UCSD-AML1 (cell line): ENCODE results near the gene CDK17.
A peak's percentile ranks its signal among the peaks of the same experiment; 100 is the strongest.
"Not testable (repeated sequence)": the region's sequence is repeated elsewhere in the genome, so short reads cannot be mapped to it uniquely, and the experiment has no call there.

Source experiments
- DNase-seq: peaks from one replicate; lab custom pipeline; 2025; ENCODE audit not compliant: unreplicated experiment; lab: John Stamatoyannopoulos, UW

CDK17 gene

DNA sequence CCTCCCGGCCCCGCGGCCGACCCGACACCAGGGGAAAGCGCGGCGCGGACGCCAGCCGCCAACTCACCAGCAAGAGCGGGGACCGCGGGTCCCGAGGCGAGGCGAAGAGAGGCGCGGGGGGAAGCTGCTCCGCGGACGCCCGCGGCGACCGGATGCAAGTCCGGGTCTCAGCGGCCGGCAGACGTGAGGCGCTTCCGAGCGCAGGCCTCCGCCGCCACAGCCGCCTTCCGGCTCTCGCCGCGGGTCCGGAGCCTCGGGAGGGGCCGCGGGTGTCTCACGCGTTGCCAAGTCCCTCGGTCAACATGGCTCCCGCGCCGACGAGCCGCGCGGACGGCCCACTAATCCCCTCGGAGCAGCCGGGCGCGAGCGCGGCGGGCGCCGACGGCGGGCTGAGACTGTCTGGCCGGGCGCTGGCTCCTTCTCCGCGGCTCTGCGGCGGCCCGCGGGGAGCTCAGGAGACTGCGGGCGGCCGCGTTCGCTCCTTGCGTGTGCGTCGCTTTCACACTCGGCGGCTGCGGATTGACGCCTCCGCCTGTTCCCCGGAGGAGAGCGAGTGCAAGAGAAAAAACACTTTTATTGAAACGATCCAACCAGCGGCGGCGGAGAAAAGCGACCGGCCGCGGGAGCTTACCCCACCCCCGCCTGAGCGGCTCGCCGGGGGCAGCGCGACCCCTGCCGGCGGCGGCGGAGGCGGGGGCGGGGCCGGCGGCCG, at the start of gene CDK17:
TSS of gene CDK17 (minus strand) at position 521 of the 712 bp plus-strand sequence. CDS start 65,603 bp downstream, outside the sequence.
- DNase-seq, result peak; percentile 84

DNA sequence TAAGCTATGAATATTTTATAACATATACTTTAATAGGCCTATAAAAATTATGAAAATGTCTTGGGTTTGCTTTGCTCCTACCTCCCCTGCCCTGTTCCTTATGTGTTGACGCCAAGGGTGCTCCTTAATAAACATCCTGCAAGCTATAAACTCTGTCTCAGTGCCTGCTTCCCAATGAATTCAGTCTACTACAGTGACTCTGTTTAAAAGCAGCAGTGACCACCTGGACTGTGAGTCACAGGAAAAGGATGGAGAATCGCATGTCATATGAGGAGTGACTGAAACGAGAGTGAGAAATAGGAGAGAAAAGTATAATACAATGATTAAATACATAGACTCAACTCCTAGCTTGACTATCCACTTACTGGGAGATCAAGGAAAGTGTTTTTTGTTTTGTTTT, 48.1 kb upstream of the CDK17 start:
- DNase-seq, result no peak

DNA sequence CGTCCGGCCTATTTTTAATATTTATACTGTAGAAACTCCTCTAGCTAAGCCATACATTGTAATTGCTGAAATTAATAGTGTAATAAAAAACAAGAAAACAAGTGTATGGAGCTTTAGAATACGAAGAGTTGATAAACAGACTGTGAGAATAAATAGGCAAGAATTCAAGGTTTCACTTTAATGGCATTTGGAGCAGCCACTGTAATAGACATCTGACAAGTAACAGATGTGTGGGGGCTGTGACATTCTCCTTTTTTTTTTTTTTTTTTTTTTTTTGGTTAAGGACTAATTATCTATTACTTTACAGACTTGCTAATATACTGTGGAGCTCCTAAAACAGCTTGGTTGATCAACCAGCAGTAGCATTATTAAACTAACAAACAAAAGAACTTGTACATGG, 47.0 kb upstream of the CDK17 start:
- no peak for DNase-seq

DNA sequence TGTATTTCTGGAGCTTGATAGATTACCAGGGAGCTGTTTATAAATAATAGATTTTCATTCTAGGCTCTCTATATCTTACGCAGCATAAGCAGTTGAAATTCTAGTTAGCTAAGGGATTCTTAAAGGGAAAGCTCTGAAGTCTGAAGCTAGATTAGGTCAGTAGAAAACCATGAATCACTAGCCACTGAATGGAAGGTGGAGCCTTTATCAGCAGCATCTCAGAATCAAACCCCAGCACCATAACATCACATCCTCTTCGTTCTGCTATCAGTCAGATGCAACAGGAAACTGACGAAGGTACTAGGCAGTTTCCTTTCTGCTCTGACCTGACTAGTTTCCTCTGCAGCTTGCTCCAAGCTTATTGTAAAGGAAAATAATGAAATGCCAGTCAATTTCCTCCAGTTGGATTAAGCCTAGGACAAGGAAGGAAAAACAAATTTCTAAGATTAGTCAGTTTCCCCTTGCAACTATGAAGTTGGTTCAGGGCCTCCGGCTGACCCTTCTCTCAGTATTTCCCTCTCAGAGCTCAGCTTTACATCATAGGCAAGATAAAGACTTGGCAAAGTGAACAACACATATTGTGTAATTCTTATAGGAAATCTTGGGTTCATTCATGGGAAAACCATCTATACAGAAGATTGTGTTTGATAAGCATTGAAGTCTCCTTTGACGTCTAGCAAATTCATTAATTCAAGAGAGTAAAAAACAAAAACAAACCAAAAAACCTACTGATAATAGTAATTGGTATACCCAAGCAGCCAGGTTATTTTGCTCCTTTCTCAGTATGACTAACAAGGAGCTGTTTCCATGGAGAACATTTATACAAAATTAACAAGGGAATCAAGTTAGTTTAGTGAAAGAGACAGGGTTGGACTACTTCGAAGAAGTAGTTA, 45.7 kb upstream of the CDK17 start:
- DNase-seq, result peak; percentile 61

DNA sequence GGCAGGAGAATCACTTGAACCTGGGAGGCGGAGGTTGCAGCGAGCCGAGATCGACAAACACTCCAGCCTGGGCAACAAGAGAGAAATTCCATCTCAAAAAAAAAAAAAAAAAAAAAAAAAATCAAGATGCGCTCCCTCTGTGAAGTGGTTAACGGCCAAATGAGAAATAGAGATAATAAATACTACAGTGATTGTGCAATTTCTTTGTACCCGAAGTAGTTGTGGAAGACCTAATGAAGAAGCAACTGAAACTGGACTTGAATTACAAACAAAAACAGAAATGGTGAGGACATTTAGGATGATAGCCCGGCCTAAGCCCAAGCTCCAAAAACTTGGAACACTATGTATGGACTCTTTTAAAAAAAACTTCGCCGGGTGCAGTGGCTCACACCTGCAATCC, 44.2 kb upstream of the CDK17 start:
- DNase-seq, result no peak

DNA sequence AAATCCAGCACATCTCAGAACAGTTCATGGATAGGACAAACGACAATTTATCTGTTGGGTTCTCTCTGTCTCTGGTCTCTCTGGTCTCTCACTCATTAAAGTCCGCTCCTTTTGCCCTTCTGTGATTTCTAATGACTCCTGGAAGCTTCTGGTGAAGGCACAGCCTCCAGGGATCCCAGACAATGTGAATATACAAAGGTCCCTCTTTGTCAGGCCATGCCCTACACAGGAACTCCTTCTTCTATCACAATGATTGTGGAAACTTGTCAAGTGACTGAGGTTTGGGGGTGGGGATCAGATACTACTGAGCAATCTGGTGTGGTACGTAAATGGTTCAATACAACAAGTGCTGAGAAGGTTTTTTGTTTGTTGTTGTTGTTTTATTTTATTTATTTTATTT, 42.7 kb upstream of the CDK17 start:
- DNase-seq, result no peak

DNA sequence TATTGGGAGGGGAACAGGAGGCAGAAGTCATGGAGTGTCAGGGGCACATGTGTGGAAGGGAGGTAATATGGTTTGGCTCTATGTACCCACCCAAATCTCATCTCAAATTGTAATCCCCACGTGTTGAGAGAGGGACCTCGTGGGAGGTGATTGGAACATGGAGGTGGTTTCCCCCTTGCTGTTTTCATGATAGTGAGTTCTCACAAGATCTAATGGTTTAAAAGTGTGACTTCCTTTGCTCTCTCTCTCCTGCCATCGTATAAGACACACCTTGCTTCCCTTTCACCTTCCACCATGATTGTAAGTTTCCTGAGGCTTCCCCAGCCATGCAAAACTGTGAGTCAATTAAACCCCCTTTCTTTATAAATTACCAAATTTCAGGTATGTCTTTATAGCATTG, 41.6 kb upstream of the CDK17 start:
- no peak for DNase-seq

DNA sequence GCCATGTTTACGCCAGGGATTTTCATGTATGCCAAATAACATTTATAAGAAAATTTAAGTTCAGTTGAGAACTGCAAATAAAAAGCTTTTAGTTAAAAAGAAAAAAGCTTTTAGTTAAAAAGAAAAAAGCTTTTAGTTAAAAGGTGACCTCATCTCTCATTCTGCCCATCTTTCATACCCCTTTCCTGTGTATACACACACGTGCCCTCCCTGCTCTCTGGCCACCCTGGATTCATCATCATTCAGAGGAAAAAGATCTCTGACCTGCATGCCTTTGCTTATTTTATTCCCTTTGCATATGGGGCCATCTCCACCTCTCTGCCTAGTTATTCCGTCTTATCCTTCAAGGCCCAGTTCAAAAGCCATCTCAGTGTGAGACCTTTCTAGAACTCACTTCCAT, 38.1 kb upstream of the CDK17 start:
- DNase-seq, result no peak

DNA sequence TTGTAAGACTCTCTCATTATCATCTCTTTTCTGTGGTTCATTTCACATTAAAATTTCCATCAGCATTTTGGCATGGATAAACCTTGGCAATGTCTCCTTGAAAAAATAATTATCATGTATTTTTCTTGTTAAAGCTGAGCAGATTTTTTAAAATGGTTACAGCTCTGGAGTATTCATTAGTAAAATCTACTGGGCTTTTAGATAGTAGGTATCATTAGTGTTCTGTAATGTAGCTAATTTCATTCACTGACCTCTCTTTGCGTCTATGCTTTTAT, 36.9 kb upstream of the CDK17 start:
- DNase-seq, result no peak

DNA sequence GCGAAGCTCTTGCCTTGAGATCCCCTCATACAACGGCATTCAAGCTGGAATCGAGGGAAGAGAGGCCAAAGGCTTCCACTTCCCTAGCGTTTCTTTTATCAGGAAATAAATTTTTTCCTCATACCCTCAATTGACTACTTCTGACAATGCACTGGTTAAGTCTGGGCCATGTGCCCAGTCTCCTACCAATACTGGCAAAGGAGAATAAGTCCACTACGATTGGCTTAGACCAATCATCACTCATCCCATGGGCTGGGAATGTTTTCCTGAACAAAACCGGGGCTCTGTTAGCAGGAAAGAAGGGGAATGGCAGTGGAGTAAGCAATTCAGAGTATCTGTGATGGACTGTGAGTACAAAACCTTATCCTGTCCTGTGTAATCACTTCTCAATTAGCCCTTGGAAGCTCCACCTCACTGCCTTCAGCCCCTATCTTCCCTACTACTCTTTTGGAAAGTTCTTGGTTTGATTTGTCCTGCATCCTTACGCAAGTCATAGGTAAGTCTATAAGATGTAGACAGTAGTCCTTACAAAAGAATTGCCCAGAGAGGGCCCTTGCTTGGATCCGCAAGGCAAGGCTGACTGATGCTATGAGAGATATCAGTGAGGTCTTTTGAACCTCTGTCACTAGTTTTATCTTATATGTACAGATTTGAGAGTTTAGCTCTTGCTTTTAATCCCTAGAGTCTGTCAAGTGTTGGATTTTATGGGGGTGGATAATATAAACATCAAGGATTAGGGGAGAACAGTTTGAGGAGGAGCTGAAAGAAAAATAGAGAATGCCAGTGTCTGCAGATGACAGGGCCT, 36.3 kb upstream of the CDK17 start:
- no peak for DNase-seq

DNA sequence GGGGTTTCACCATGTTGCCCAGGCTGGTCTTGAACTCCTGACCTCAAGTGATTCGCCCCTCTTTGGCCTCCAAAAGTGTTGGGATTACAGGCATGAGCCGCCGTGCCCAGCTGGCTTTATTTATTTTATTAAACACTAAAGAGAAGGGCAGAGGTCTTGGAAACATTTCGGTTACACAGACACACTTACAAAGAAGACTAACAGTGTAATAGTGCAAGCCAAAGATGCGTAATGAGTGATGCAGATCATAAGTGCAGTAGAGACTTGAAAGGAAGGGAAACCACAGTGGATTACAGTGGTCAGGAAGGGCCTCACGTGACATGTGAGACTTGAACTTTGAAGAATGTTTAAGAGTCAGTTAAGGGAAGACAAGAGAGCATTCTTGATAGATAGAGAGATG, 33.9 kb upstream of the CDK17 start:
- no peak for DNase-seq

DNA sequence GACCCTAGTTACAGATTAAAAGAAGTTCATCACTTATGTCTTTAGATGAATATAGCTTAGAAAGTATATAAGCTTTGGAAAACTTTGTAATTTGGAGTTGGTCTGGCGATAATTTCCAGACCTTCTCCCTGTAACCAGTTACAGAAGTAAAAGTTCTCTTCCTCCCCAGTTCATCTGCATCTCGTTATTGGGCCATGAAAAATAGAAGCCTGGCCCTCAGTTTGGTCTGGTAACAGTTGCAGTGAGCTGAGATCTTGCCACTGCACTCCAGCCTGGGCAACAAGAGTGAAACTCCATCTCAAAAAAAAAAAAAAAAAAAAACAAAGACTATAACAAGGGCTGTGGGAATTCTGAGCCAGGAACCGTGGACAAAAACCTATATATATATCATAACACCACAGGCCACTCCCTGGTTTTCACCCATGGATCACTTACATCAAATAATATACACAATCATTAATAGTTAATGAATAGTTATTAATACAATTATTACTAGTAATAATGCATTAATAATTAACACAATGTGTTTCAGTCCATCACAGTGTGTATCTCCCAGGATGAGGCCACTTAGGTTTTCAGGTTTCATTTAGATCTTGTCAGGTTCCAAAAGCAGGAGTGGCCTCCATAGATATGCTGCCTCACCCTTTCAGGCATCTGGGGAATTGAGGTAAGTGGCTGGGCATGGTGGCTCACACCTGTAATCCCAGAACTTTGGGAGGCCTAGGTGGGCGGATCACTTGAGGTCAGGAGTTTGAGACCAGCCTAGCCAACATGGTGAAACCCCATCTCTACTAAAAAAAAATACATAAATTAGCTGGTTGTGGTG, 32.5 kb upstream of the CDK17 start:
- DNase-seq, result not testable (repeated sequence)

DNA sequence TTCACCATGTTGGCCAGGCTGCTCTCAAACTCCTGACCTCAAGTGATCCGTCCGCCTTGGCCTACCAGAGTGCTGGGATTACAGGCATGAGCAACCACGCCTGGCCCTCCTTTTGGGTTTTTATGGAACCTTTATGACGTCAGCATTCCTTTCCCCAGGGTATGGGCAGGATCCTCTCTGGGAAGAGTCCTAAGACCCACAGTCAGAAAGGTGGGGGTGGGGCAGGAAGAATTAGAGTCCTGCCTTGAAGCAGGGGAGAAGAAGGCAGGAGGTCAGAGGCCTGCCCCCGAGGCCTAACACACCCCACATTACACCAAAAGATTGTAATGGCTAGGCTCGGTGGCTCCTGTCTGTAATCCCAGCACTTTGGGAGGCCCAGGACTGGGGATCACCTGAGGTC, 30.8 kb upstream of the CDK17 start:
- DNase-seq, result no peak

DNA sequence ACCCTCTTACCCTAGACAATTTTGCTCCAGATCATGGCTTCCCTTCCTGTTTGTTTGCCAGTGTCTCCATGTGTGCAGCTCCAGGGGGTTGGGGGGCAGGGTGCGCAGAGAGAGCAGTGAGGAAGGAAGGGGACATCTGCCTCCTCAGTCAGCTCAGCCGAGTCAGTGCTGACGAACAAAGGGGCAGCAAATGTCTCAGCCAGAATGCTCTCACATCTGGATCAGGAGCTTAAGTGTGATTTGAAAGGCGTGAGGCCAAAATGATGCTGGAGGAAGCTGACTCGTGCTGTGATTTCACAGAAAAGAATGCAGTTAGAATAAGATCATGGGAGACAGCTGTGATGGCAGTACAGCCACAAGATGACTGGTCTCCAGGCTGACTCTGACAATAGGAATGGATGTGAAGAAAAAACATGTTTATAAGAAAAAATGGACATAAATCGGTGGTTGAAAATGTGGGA, 27.1 kb upstream of the CDK17 start:
- DNase-seq, result no peak

DNA sequence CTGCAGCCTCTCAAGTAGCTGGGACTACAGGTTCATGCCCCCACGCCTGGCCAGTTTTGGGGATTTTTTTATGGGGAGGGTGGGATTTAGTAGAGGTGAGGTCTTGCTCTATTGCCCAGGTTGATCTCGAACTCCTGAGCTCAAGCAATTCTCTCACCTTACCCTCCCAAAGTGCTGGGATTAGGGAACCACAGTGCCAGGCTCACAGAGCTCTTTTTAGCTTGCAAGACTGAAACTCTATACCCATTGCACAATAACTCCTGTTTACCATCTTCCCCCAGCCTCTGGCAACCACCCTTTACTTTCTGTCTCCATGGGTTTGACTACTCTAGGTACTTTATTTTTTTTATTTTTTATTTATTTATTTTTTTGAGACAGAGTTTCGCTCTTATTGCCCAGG, 25.7 kb upstream of the CDK17 start:
- no peak for DNase-seq

DNA sequence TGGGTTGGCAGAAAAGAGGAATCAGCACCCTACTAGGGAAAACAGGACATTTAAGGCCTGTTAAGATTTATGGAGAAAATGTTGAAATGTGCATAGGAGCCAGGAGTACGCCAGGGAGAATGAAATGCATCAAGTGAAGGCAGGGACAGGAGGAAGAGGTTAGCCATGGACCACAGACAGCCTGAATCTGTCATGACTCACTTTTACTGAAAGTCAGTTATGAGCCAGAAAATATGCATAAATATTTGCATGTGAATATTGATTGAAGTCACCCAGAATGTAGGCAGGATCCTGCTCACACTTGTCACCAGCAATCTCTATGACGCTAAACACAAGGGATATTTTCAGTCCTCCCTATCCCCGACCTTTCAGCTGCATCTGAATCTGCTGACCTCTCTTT, 25.1 kb upstream of the CDK17 start:
- no peak for DNase-seq

DNA sequence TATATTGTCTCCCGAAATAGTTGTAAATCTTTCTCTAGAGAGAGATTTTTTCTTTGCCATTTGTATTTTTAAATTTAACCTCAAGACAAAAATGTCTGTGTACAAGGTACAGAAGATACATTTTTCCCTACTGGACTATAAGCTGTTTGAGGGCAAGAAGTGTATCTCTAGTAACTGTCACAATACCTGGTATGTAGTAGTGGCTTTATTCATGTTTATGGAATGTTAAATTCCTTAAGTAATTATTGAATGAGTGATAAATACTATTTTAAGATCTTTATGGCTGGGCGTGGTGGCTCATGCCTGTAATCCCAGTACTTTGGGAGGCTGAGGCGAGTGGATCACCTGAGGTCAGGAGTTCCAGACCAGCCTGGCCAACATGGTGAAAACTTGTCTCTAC, 24.4 kb upstream of the CDK17 start:
- no peak for DNase-seq

DNA sequence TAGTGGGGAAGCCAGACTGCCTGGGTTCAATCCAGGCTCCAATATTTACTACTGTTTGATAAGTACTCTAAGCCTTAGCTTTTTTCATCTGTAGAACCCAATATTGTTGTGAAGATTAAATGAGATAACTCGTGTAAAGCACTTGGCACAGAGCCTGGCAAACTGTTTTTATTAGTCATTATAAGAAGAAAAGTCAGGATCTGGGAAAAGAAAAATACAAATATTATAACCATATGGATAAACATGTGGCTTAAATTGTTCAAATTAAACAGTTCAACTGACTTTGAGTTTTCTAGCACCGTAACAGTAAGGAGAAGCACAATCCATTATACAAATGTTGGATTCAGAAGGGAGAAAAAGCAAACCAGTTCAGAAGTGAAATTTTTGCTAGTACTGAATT, 22.0 kb upstream of the CDK17 start:
- DNase-seq, result no peak

DNA sequence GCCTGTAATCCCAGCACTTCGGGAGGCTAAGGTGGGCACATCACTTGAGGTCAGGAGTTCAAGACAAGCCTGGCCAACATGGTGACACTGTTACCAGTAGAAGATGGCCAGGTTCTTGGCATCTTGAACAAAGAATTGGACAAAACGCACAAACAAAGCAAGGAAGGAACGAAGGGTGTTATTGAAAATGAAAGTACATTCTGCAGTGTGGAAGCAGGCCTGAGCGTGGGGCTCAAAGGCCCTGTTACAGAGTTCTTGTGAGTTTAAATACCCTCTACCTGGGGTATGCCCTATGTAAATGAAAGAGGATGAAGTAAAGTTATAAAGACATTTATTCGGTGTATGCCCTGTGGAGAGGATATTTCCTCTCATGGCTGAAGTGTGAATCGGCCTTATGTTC, 20.8 kb upstream of the CDK17 start:
- DNase-seq, result no peak

DNA sequence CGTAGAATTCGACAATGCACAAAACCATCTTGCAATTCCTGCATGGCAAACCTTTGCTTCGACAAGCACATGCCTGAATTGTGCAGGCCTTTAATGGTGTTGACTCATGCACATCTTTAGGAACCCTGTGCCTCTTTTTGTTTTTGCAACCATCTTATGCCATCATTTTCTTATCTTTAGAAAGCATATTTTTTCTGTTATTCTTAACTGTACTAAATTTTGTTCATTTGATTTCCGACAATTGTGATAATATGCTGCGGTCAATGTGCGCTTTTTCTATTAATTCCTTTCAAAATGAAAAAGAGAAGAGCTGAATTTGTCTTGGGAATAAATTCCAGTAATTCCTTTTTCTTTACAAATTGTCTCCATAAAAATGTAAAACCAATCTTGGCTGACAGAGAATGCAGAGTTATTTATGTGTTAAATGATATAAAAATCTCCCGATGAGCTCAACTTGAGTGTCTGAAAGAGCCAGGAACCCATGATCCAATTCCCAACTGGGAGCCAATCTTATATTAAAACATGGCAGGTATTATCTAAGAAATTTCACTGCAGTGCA, 20.1 kb upstream of the CDK17 start:
- DNase-seq, result no peak
